GM12878 (cell line): Measurements from ENCODE around the gene SIT1. TPM values are rescaled to one million over a fixed set of nuclear protein-coding genes. Genes with fewer than 3 reads are reported as not detected.

Experiments
- ATF3 ChIP-seq: IDR thresholded peaks from 2 replicates; pipeline ENCODE4 v1.6.1; 2011; ENCODE audit warnings: low read depth, mild to moderate bottlenecking, low read length, moderate library complexity, borderline replicate concordance; ENCODE audit errors: extremely low read depth
- BRCA1 ChIP-seq: IDR thresholded peaks from 2 replicates; pipeline ENCODE4 v1.6.1; 2011; ENCODE audit warnings: low read depth, low read length, improper control_type of control experiment
- EZH2 ChIP-seq: IDR thresholded peaks from 2 replicates; pipeline ENCODE4 v1.6.1; 2012; ENCODE audit warnings: low read depth, mild to moderate bottlenecking, control low read depth, inconsistent platforms, low read length, borderline replicate concordance; ENCODE audit not compliant: control insufficient read depth
- JUND ChIP-seq: IDR thresholded peaks from 2 replicates; pipeline ENCODE4 v1.6.1; 2012; ENCODE audit warnings: low read depth, mild to moderate bottlenecking, low read length, improper control_type of control experiment, moderate library complexity
- KAT2A ChIP-seq: conservative IDR thresholded peaks from 2 replicates; pipeline ENCODE4 v1.6.1; 2011; ENCODE audit warnings: low read depth, low read length; ENCODE audit not compliant: control insufficient read depth
- LARP7 ChIP-seq: fragments of 450-650 bp; IDR thresholded peaks from 2 replicates; pipeline ENCODE4 v1.6.1; 2017; ENCODE audit warnings: mild to moderate bottlenecking
- MYC ChIP-seq: IDR thresholded peaks from 2 replicates; pipeline ENCODE4 v1.6.1; 2011; ENCODE audit warnings: mild to moderate bottlenecking, low read length, moderate library complexity, inconsistent platforms; ENCODE audit not compliant: insufficient read depth, insufficient replicate concordance, insufficient read length, severe bottlenecking
- NKRF ChIP-seq: fragments of 450-650 bp; conservative IDR thresholded peaks from 2 replicates; pipeline ENCODE4 v1.6.1; 2017; ENCODE audit warnings: mild to moderate bottlenecking, moderate library complexity
- PAX8 ChIP-seq: fragments of 450-650 bp; IDR thresholded peaks from 2 replicates; pipeline ENCODE4 v1.6.1; 2017; ENCODE audit warnings: mild to moderate bottlenecking, moderate library complexity
- PBX3 ChIP-seq: IDR thresholded peaks from 2 replicates; pipeline ENCODE4 v1.6.1; 2011; ENCODE audit warnings: mild to moderate bottlenecking, low read depth, low read length, moderate library complexity; ENCODE audit not compliant: insufficient replicate concordance
- RB1 ChIP-seq: fragments of 450-650 bp; formaldehyde crosslinking; IDR thresholded peaks from 2 replicates; pipeline ENCODE4 v1.6.1; 2017; ENCODE audit warnings: mild to moderate bottlenecking, borderline replicate concordance
- RCOR1 ChIP-seq: conservative IDR thresholded peaks from 2 replicates; pipeline ENCODE4 v1.6.1; 2012; ENCODE audit warnings: low read depth, low read length, improper control_type of control experiment
- SMAD5 ChIP-seq: IDR thresholded peaks from 2 replicates; pipeline ENCODE4 v1.6.1; 2016; ENCODE audit warnings: antibody characterized with exemption, low read depth
- SRF ChIP-seq, 2 experiments: IDR thresholded peaks; 2 replicates each; pipeline ENCODE4 v1.6.1; 2011; ENCODE audit warnings: low read depth in 2 of 2, low read length in 2 of 2, mild to moderate bottlenecking in 1 of 2, moderate library complexity in 1 of 2
- STAT3 ChIP-seq: IDR thresholded peaks from 2 replicates; pipeline ENCODE4 v1.6.1; 2011; ENCODE audit warnings: low read depth, low read length, improper control_type of control experiment
- YY1 ChIP-seq: IDR thresholded peaks from 2 replicates; pipeline ENCODE4 v1.6.1; 2011; ENCODE audit warnings: low read depth, mild to moderate bottlenecking, low read length
- ZNF622 ChIP-seq: fragments of 450-650 bp; IDR thresholded peaks from 2 replicates; pipeline ENCODE4 v1.6.1; 2017; ENCODE audit warnings: mild to moderate bottlenecking, inconsistent platforms
- polyA plus RNA-seq, 11 experiments: library from polyadenylated mRNA; depleted of rRNA in 4 of 11; unstranded in 6 of 11; stranded (reverse) in 5 of 11; fragments of >200 nt; fragmentation: Nextera tagmentation in 4 of 11; fragmentation: Illumina TruSeq in 1 of 11; extraction: Ambion mirVana in 4 of 11; extraction: Trizol in 1 of 11; gene quantifications; 1 replicate in 1 of 11; 2 replicates in 10 of 11; pipeline versions ENCODE4 v1.2.1 to v1.2.3, GENCODE V29; 2011 to 2016; ENCODE audit warnings: inconsistent platforms in 2 of 11, missing spikeins in 2 of 11, low read depth in 1 of 11
- total RNA-seq, 4 experiments: library from RNA; depleted of rRNA in 3 of 4; stranded (reverse); fragments of >200 nt in 3 of 4; fragmentation: Illumina TruSeq in 1 of 4; extraction: Trizol in 1 of 4; gene quantifications; 2 replicates each; pipeline versions ENCODE4 v1.2.1 to v1.2.3, GENCODE V29; 2013 to 2021
- TF ChIP-seq, protein P1 (sequence below): fragments of 450-650 bp; IDR thresholded peaks from 2 replicates; pipeline ENCODE4 v1.6.1; 2017; ENCODE audit warnings: borderline replicate concordance
- TF ChIP-seq, protein P2 (sequence below): fragments of 450-650 bp; formaldehyde crosslinking; IDR thresholded peaks from 2 replicates; pipeline ENCODE4 v1.4.0; 2022; ENCODE audit warnings: mild to moderate bottlenecking, moderate library complexity
- TF ChIP-seq, protein P3 (sequence below): IDR thresholded peaks from 2 replicates; pipeline ENCODE4 v1.6.1; 2012; ENCODE audit warnings: low read depth, low read length, improper control_type of control experiment

Gene SIT1
- total and polyA plus RNA-seq, 10 of the 15 experiments (the other 5 are each of a cell fraction or from before 2014, with no cell fraction given) = 0.97 to 137 (median 59.7) TPM

- TF ChIP-seq YY1 (peak; percentile 76), RCOR1 (no peak), BRCA1 (no peak), ATF3 (peak; percentile 22; the same call in 1 of the 2 replicates), EZH2 (no peak), ZNF622 (no peak), NKRF (peak; percentile 38; the same call in 1 of the 2 replicates), PBX3 (no peak), STAT3 (no peak), RB1 (peak; percentile 90), PAX8 (no peak), SMAD5 (peak; percentile 75; the same call in 1 of the 2 replicates), SRF (IDR thresholded peaks at IDR 0.05; ENCODE audit: low read depth in 2 of 2, low read length in 2 of 2) (0 out of 4 replicates have a peak, but pooled peaks of 1 of the 2 experiments have one; percentile 28), JUND (no peak), LARP7 (peak; percentile 88), MYC (no peak), KAT2A (no peak)
- TF ChIP-seq, protein P1, sequence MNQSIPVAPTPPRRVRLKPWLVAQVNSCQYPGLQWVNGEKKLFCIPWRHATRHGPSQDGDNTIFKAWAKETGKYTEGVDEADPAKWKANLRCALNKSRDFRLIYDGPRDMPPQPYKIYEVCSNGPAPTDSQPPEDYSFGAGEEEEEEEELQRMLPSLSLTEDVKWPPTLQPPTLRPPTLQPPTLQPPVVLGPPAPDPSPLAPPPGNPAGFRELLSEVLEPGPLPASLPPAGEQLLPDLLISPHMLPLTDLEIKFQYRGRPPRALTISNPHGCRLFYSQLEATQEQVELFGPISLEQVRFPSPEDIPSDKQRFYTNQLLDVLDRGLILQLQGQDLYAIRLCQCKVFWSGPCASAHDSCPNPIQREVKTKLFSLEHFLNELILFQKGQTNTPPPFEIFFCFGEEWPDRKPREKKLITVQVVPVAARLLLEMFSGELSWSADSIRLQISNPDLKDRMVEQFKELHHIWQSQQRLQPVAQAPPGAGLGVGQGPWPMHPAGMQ = no peak
- TF ChIP-seq, protein P2, sequence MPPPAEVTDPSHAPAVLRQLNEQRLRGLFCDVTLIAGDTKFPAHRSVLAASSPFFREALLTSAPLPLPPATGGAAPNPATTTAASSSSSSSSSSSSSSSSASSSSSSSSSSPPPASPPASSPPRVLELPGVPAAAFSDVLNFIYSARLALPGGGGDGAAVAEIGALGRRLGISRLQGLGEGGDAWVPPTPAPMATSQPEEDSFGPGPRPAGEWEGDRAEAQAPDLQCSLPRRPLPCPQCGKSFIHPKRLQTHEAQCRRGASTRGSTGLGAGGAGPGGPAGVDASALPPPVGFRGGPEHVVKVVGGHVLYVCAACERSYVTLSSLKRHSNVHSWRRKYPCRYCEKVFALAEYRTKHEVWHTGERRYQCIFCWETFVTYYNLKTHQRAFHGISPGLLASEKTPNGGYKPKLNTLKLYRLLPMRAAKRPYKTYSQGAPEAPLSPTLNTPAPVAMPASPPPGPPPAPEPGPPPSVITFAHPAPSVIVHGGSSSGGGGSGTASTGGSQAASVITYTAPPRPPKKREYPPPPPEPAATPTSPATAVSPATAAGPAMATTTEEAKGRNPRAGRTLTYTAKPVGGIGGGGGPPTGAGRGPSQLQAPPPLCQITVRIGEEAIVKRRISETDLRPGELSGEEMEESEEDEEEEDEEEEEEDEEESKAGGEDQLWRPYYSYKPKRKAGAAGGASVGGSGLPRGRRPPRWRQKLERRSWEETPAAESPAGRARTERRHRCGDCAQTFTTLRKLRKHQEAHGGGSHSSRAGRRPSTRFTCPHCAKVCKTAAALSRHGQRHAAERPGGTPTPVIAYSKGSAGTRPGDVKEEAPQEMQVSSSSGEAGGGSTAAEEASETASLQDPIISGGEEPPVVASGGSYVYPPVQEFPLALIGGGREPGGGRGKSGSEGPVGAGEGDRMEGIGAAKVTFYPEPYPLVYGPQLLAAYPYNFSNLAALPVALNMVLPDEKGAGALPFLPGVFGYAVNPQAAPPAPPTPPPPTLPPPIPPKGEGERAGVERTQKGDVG (CRISPR knock-in tag) = no peak
- TF ChIP-seq, protein P3, sequence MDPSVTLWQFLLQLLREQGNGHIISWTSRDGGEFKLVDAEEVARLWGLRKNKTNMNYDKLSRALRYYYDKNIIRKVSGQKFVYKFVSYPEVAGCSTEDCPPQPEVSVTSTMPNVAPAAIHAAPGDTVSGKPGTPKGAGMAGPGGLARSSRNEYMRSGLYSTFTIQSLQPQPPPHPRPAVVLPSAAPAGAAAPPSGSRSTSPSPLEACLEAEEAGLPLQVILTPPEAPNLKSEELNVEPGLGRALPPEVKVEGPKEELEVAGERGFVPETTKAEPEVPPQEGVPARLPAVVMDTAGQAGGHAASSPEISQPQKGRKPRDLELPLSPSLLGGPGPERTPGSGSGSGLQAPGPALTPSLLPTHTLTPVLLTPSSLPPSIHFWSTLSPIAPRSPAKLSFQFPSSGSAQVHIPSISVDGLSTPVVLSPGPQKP = no peak
Observed at GRCh38 chr9:35646533-35647265, 4.0 kb downstream of the SIT1 start (continued).
